T-helper 17 cell (primary cell): Measurements from ENCODE around the gene TCFL5. TPM values are rescaled to one million over a fixed set of nuclear protein-coding genes. Genes with fewer than 3 reads are reported as not detected.
A peak's percentile ranks its signal among the peaks of the same experiment; 100 is the strongest.

Experiments
- ATAC-seq: fragments of 150-1000 bp; cut with Tn5 transposase; 2 replicates; pipeline ENCODE4 v1.10.0; 2021; ENCODE audit warnings: mild to moderate bottlenecking, moderate library complexity
- DNase-seq, 3 donors: peaks; one replicate each; pipeline versions ENCODE4 v3.0.0 to v3.0.0-alpha.2; 2020 to 2021
- H3K9me3 ChIP-seq: one replicate; pipeline ENCODE4 v1.7.0; 2013; ENCODE audit warnings: low read length, mild to moderate bottlenecking; ENCODE audit not compliant: control insufficient read depth, poor library complexity, severe bottlenecking
- H3K27ac Mint-ChIP-seq: one replicate; pipeline ENCODE4 v1.8.0; 2022; ENCODE audit warnings: mild to moderate bottlenecking, moderate library complexity, mixed read lengths
- H3K27me3 Mint-ChIP-seq: one replicate; pipeline ENCODE4 v1.8.0; 2022; ENCODE audit warnings: mixed read lengths
- H3K36me3 Mint-ChIP-seq: one replicate; pipeline ENCODE4 v1.8.0; 2022; ENCODE audit warnings: low read depth, mixed read lengths
- H3K4me1 Mint-ChIP-seq: one replicate; pipeline ENCODE4 v1.8.0; 2022; ENCODE audit warnings: mild to moderate bottlenecking, mixed read lengths
- H3K4me3 Mint-ChIP-seq: one replicate; pipeline ENCODE4 v1.8.0; 2022; ENCODE audit warnings: mild to moderate bottlenecking, moderate library complexity, mixed read lengths
- total RNA-seq, 4 donors: library from RNA in 2 of 4; stranded (reverse) in 2 of 4; gene quantifications; one replicate each; pipeline ENCODE4 v1.2.3 and lab custom pipeline; 2022 to 2026

TCFL5 gene
- total RNA-seq (1 to 10 TPM; 4.4 to 5.0 TPM), total RNA-seq (lab: John Stamatoyannopoulos, UW) (7.8 to 22.1 reads per million in 2 donors)

DNA sequence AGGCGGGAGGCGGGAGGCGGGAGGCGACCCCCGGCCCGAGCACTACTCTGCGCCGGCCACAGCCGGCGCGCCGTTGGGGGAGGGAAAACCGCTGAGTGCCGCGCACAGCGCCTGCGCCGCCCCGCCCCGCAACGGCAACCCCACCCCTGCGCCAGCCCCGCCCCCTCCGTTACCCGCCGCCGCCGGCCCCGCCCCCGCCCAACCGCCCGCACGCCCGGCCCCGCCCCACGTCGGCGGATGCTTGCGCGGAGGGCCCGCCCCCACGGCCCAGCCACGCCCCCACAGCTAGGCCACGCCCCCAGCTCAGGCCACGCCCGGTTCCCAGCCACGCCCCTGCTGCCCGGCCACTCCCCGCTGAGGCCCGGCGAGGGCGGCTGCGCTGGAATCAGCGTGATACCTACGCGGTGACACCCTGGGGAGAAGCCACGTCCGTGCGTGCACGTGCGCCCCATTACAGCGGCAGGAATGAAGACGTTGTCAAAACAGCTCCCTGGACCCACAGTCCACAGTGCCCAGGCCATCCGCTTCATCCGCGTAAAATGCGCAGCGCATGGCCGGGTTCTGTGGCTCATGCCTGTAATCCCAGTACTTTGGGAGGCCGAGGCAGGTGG lies at the start of gene TCFL5:
TCFL5 (minus strand) TSS at position 97 of the 611 bp plus-strand sequence. CDS start 152 bp downstream, outside the sequence.
- no peaks in the 10 kb centered on the region for H3K27me3 Mint-ChIP-seq
- peak within 1 kb of the TSS; percentile 19 for H3K27ac Mint-ChIP-seq
- DNase-seq = peak; percentile 91 to 98 (median 93)
- no peaks in the 10 kb centered on the region for H3K9me3 ChIP-seq
- peak within 1 kb of the TSS; percentile 79 for H3K4me3 Mint-ChIP-seq
- peaks cover 3% of the 10 kb centered on the region for H3K36me3 Mint-ChIP-seq
- ATAC-seq = peak; percentile 90
- H3K4me1 Mint-ChIP-seq = peaks cover 10% of the 10 kb centered on the region

DNA sequence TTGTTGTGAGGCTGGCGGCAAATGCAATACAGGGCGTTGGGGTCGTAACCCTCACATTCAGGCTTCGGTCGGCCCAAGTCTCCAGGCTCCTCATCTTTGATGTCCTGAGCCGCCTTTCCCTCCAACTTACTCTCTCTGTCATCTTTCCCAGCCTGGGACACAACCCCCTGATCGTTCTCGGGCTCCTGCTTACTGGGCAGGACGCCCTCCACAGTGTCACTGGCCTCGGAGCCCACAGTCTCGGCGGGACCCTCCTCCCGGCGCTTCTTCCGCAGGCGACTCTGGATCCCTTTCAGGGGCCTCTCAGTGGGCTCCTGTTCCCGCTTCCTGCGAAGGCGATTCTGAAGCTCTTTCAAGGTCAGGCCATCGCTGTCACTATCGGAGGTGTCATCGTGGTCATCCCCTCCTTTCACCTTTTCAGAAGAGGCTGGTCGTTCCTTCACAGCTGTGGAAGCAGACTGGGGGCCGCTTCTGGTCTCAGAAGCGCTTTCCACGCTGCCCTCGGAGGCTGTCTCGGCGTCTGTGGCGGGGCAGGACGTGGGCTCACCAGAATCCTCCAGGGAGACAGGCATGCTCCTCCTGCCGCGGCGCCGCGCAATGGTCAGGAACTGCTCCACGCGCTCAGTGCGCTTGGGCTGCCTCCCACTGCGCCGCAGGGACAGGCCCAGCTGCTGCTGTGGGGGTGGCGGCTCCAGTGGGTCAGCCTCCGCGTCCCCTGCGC lies 49.3 kb upstream of the TCFL5 start:
- no peak for DNase-seq
- Mint-ChIP-seq H3K4me3 (no peak overlapping the region), H3K4me1 (peaks cover 36% of the 10 kb centered on the region), H3K27ac (peak overlapping the region; percentile 14), H3K36me3 (peaks cover 5% of the 10 kb centered on the region), H3K27me3 (no peaks in the 10 kb centered on the region)
- no peaks in the 10 kb centered on the region for H3K9me3 ChIP-seq
- ATAC-seq = no peak

DNA sequence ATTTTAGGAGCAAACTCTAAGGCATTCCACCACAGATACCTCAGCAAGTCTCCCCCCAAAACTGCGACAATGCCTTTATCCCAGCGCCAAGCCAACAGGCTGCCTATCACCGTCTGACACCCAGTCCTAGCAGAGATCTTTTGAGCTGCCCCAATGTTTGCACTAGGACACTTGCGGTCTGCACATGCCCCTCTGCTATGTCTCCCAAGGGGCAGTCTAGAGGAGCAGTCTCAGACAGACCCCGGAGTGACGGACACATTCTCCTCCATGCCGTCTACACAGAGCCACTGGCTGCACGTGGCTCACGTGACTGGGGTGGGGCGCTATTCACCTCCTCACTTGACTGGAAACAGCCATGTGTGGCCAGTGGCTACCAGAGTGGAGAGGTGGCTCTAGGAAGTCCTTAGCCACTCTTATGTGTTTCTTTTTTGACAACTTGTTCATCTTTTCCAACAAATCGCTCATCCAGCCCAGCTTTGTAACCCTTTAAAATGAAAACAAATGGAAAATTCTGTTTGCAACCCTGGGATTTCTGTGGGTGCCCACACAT lies 48.7 kb upstream of the TCFL5 start:
- H3K9me3 ChIP-seq = no peaks in the 10 kb centered on the region
- ATAC-seq (no peak), DNase-seq (no peak)
- Mint-ChIP-seq H3K4me1 (peaks cover 35% of the 10 kb centered on the region), H3K27ac (peak overlapping the region; percentile 41), H3K27me3 (no peaks in the 10 kb centered on the region), H3K36me3 (peaks cover 7% of the 10 kb centered on the region), H3K4me3 (no peak overlapping the region)

DNA sequence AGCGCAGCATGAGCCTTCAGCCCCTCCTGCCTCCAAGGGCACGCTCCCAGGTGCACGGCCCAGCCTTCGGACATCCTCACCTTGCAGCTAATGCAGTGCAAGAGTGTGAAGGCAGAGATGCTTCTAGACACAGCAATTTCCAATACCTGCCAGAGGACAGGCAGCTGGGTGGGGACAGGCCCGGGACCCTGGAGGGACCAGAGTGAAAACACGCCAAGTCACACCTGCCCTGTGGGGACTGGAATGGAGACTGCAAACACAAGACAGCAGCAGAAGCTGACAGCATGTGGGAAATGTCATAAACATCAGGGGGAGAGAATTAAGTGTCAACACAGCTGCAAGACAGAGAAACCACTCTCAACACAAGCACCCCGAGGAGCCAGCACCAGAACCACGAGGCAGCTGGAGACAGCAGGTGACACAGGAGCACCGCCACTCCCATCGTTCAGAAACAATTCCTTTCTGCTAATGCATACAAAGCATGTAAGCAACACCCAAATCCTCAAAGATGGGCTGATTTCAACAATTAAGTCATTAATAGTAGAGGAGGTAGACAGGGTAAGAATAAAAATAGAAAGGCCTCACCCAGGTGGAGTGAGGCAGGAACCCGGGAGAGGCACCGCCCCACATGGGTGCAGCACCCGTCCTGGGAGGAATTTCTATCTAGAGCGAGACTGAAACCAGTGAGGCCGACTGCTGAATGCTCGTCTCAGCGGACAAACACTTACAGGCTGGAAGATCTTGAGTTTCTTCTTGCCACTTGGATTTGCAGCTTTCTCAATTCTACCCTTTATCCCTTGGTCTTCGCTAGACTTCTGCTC lies 47.6 kb upstream of the TCFL5 start:
- Mint-ChIP-seq H3K27ac (peak overlapping the region; percentile 47), H3K27me3 (no peaks in the 10 kb centered on the region), H3K36me3 (peaks cover 13% of the 10 kb centered on the region)

DNA sequence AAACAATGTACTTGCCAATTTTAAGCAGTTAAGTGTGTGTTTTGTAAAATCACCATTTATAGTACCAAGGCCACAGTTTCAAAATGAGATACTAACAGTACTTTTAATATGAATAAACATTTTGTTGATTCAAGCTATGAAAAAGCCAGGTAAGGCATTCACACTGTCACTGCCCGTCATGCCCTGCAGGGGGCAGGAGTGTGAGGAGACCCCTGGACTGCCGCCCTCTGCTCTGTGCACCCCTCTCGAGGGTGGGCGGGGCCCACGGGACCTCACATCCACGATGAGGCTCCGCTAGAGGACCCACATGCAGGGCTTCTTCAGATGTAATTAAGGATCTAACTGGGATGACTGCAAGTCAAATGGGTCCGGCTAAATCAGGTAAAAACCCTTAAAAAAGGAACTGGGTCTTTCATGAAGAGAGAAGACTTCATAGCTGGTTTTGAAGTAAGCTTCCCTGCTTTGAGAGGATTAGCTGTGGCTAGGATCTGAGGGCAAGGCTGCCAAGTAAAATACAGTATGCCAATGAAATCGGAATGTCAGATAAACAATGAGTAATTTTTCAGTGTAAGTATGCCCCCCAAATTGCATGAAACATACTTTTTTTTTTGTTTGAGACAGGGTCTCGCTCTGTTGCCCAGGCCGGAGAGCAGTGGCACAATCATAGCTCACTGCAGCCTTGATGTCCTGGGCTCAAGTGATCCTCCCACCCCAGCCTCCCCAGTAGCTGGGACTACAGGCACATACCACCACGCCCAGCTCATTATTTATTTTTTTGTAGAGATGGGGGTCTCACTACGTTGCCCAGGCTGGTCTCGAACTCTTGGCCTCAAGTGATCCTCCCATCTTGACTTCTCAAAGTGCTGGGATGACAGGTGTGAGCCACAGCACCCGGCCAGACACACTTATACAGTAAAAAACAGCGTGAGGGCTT lies 46.0 kb upstream of the TCFL5 start:
- H3K36me3 Mint-ChIP-seq = peaks cover 13% of the 10 kb centered on the region
- peaks cover 22% of the 10 kb centered on the region for H3K4me1 Mint-ChIP-seq
- H3K27ac Mint-ChIP-seq = peak overlapping the region; percentile 79
- H3K4me3 Mint-ChIP-seq = peak overlapping the region; percentile 49
- H3K27me3 Mint-ChIP-seq = no peaks in the 10 kb centered on the region
- no peaks in the 10 kb centered on the region for H3K9me3 ChIP-seq
- peak; percentile 80 for ATAC-seq
- peak in 1 of 3 donors; percentile 31 for DNase-seq

More for the DNA sequence above, 47.6 kb upstream of the TCFL5 start:
- Mint-ChIP-seq H3K4me1 (peaks cover 31% of the 10 kb centered on the region), H3K4me3 (no peak overlapping the region)
- DNase-seq = no peak
- no peaks in the 10 kb centered on the region for H3K9me3 ChIP-seq
- ATAC-seq = no peak

DNA sequence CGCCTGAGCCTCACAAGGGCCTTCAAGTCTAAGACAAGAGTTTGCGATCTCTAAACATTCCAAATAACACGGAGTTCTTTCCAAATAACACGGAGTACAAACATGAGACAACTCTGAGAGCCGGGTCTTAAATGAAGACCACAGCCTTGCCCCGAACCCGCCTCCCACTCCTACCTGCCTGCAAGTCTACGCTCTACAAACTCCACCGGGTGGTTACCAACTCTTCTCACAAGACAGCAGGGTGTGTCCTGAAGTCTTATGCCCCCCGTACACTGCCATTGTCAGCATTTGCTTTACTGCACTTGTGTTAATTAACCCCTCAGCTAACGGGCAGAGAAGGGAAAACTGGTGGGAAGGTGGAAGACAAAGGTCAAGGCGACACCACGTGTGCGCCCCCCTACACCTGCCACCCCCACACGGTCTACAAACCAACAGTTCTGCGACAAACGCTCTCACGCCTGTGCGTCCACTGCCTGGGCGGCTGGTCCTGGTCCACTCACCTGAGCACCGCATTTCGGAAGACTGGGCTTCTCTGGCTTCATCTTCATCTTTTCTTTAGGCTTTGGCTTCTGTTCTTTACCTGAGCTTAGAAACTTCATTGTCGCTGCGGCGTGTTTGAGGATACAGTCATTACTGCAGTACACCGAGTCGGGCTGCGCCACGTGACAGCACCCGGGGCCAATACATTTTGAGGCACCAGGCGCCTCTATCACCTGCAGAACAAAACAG lies 45.2 kb upstream of the TCFL5 start:
- ATAC-seq = no peak
- H3K4me1 Mint-ChIP-seq = peaks cover 22% of the 10 kb centered on the region
- H3K27me3 Mint-ChIP-seq = no peaks in the 10 kb centered on the region
- no peak overlapping the region for H3K4me3 Mint-ChIP-seq
- peaks cover 13% of the 10 kb centered on the region for H3K36me3 Mint-ChIP-seq
- DNase-seq = no peak
- H3K27ac Mint-ChIP-seq = peak overlapping the region; percentile 79
- no peaks in the 10 kb centered on the region for H3K9me3 ChIP-seq

DNA sequence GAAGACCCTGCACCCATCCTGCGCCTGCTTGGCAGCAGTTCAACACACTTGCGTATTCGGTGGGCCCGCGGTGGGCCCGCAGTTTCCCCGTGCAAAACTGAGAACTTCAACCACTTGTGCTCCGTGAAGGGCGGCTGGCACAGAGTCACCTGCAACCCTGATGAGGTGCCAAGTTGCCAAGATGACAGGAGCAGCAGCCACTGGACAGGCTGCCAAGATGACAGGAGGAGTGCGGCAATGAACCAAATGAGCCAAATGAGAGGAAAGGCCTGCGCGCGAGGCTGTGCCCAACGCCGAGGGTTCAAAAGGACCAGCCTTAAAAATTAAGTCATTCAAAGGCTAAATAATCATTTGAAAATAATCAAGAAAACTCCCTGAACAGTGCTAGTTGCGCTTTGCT lies 44.6 kb upstream of the TCFL5 start:
- Mint-ChIP-seq H3K36me3 (peaks cover 13% of the 10 kb centered on the region), H3K4me3 (peak overlapping the region; percentile 7), H3K27me3 (no peaks in the 10 kb centered on the region), H3K27ac (peak overlapping the region; percentile 79), H3K4me1 (peaks cover 22% of the 10 kb centered on the region)
- DNase-seq (no peak), ATAC-seq (no peak)
- no peaks in the 10 kb centered on the region for H3K9me3 ChIP-seq

DNA sequence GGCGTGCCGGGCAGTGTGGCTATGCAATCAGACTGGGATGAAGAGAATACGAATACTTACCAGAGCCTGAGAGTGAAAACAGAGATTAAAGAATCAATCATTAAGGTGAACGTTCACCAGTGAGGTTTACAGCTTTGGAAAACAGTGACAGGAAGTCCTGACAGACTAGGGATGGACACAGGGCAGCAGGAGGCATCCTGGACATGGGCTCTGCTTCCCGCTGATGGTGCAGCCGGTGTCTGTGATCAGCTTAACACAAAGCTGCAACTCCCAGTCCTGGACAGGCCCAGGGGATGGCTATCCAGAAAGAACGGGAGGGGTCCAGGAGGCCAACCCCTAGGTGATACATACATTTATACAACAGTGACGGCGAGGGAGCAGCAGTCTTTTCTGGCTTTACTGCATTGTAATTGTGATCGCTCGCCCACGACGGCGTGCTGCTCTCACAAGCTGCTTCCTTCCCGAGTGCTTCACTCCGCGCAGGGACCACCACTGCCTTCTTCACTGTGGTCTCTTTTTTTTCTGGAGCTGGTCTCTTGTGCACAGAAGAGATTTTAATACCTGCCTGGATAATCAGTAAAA lies 44.0 kb upstream of the TCFL5 start:
- Mint-ChIP-seq H3K36me3 (peaks cover 13% of the 10 kb centered on the region), H3K4me3 (no peak overlapping the region), H3K27ac (peak overlapping the region; percentile 79), H3K27me3 (no peaks in the 10 kb centered on the region), H3K4me1 (peaks cover 20% of the 10 kb centered on the region)
- DNase-seq (no peak), ATAC-seq (no peak)
- no peaks in the 10 kb centered on the region for H3K9me3 ChIP-seq

DNA sequence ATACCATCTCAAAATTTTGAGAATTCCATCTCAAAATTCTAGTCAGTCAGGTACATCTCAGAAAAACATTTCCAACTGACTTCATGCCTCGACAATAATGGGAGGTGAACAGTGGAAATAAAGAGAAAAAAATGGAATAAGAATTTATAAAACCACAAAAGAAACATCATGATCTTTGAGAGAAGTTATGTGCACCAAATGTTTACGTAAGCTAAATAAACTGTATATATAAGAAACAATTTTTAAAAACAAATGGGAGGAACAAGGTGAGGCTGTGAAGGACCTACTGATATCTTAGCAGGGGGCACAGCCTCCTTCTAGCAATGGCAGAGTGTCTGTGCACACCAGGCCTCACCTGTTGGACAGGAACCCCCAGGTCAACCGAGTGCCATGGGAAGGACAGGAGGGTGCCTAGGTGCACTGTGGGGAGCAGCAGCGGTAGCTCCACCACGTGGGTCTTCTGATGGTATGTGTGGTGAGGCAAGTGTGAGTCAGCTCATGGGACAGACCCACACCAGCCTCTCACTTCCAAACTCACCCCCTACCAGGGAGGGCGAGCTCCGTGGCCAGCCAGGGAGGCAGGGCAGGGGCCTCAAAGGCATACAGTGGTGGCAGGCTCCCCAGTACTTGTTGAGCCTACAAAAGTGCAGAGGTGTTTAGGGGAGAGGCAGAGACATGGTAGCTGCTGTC lies 41.4 kb upstream of the TCFL5 start:
- Mint-ChIP-seq H3K4me3 (no peak overlapping the region), H3K4me1 (peaks cover 30% of the 10 kb centered on the region), H3K27me3 (no peaks in the 10 kb centered on the region), H3K27ac (peak overlapping the region; percentile 57), H3K36me3 (peaks cover 8% of the 10 kb centered on the region)
- no peak for ATAC-seq
- no peaks in the 10 kb centered on the region for H3K9me3 ChIP-seq
- DNase-seq = no peak

DNA sequence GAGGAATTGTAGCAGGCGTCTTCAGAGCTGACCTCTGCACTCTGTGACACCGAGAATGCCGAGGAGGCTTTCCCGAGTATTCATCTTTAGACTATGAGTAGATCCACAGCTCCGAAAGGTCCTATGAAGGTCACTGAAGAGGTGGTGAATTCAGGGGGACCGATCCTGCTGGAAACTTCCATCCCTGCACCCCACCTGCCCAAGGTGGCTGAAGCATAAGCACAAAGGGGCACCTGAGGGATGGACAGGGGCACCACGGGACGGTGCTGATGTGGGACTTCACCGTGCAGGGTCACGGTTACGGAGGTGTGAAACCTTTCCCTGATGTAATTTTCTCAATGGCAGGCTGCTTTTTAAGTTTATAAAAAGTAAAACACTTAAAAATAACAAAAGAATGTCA lies 40.3 kb upstream of the TCFL5 start:
- DNase-seq (no peak), ATAC-seq (no peak)
- H3K27ac Mint-ChIP-seq = peak overlapping the region; percentile 80

More for the DNA sequence above, 40.3 kb upstream of the TCFL5 start:
- no peaks in the 10 kb centered on the region for H3K9me3 ChIP-seq
- Mint-ChIP-seq H3K4me1 (peaks cover 26% of the 10 kb centered on the region), H3K36me3 (peaks cover 8% of the 10 kb centered on the region), H3K4me3 (no peak overlapping the region), H3K27me3 (no peaks in the 10 kb centered on the region)
